ENCODE data around the gene CHAT. TPM values are rescaled to one million over a fixed set of nuclear protein-coding genes. Genes with fewer than 3 reads are reported as not detected.
A peak's percentile ranks its signal among the peaks of the same experiment; 100 is the strongest.

The CHAT gene
- polyA plus RNA-seq, 1 donor (not counting 4 experiments of a cell fraction or from before 2014, with no cell fraction given) = not detected

DNA sequence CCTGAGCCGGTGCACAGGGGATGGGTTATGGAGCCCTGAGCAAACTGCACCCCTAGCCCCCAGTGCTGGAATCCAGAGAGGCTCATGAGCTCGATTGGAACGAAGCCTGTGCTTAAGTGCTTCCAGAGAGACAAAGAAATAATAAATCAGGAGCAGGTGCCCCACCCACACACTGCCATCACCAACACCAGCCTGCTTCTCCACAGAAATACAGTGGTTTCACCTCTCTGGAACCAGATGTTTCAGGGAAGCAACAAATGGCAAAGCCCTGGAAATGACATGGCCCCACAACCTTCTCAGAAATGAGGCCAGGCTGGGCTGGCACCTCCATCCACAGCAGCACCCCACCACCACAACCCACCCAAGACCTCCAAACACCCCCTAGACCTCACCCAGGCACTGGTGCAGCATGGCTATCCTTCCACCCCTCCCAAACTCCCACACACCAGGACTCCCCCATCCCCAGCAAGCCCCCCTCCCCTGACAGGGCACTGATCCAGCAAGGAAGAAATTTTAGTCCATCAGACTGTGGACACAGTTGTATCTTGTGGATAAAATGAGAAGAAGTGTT is 7.8 kb upstream of the CHAT start:
- no peak for DNase-seq (ENCODE audit: low read depth, low spot score)
- H3K79me2 ChIP-seq (ENCODE audit: control insufficient read depth, insufficient read depth, low read length) = no peaks in the 10 kb centered on the region
- no peak overlapping the region for H3K4me3 ChIP-seq (ENCODE audit: control insufficient read depth in 2 of 3, extremely low read depth in 1 of 3, insufficient read depth in 2 of 3, low read depth in 1 of 3, low read length in 3 of 3)
- peaks cover 11% of the 10 kb centered on the region for H3K4me1 ChIP-seq (ENCODE audit: control insufficient read depth, extremely low read depth, insufficient read depth, low read length)
- H3K36me3 ChIP-seq (ENCODE audit: control insufficient read depth in 2 of 2, extremely low read depth in 1 of 2, insufficient read depth in 2 of 2, low read length in 2 of 2) = no peaks in the 10 kb centered on the region
- peaks cover 53% of the 10 kb centered on the region for H3K27me3 ChIP-seq (ENCODE audit: control insufficient read depth, extremely low read depth, insufficient read depth, low read length)
- no peak overlapping the region for H2AFZ ChIP-seq (ENCODE audit: control insufficient read depth, low read length)
- H3K9me1 ChIP-seq (ENCODE audit: control insufficient read depth, extremely low read depth, insufficient read depth, low read length) = peaks cover 2% of the 10 kb centered on the region
- H3K9me3 ChIP-seq (ENCODE audit: control insufficient read depth, low read depth, low read length) = no peaks in the 10 kb centered on the region
- dilution Hi-C loops (cut with MboI; ENCODE audit: extremely low pct_ligation_motif_present, low sequenced_read_pairs) = no loop called here
- H4K20me1 ChIP-seq (ENCODE audit: control insufficient read depth, extremely low read depth, insufficient read depth, low read length) = no peaks in the 10 kb centered on the region
- no peak overlapping the region for H3K9ac ChIP-seq (ENCODE audit: control insufficient read depth, extremely low read depth, insufficient read depth, low read length)
- TF ChIP-seq EZH2 (IDR thresholded peaks at IDR 0.05; ENCODE audit: low read length) (no peak), CTCF (optimal IDR thresholded peaks at IDR 0.05 in 1 of 3, IDR thresholded peaks at IDR 0.05 in 1 of 3, conservative IDR thresholded peaks at IDR 0.05 in 1 of 3; ENCODE audit: extremely low read depth in 1 of 3, insufficient read depth in 2 of 3, low read length in 3 of 3) (no peak)
- H3K4me2 ChIP-seq (ENCODE audit: control insufficient read depth, extremely low read depth, insufficient read depth, low read depth, low read length) = no peak overlapping the region
- no peak for FAIRE-seq
- H3K27ac ChIP-seq (ENCODE audit: control insufficient read depth, insufficient read depth, low read length) = no peak overlapping the region

- Histone ChIP-seq H3K79me2 (ENCODE audit: control insufficient read depth, insufficient read depth, low read length) (no peaks in the 10 kb centered on the region), H3K4me2 (ENCODE audit: control insufficient read depth, extremely low read depth, insufficient read depth, low read depth, low read length) (peak overlapping the region; percentile 22), H3K27ac (ENCODE audit: control insufficient read depth, insufficient read depth, low read length) (no peak overlapping the region), H4K20me1 (ENCODE audit: control insufficient read depth, extremely low read depth, insufficient read depth, low read length) (no peaks in the 10 kb centered on the region), H3K4me1 (ENCODE audit: control insufficient read depth, extremely low read depth, insufficient read depth, low read length) (peaks cover 2% of the 10 kb centered on the region), H3K36me3 (ENCODE audit: control insufficient read depth in 2 of 2, extremely low read depth in 1 of 2, insufficient read depth in 2 of 2, low read length in 2 of 2) (no peaks in the 10 kb centered on the region), H3K9me3 (ENCODE audit: control insufficient read depth, low read depth, low read length) (peaks cover 4% of the 10 kb centered on the region), H3K9me1 (ENCODE audit: control insufficient read depth, extremely low read depth, insufficient read depth, low read length) (peaks cover under 1% of the 10 kb centered on the region), H2AFZ (ENCODE audit: control insufficient read depth, low read length) (no peak overlapping the region), H3K4me3 (ENCODE audit: control insufficient read depth in 2 of 3, extremely low read depth in 1 of 3, insufficient read depth in 2 of 3, low read depth in 1 of 3, low read length in 3 of 3) (no peak overlapping the region), H3K9ac (ENCODE audit: control insufficient read depth, extremely low read depth, insufficient read depth, low read length) (no peak overlapping the region), H3K27me3 (ENCODE audit: control insufficient read depth, extremely low read depth, insufficient read depth, low read length) (peaks cover 62% of the 10 kb centered on the region)
- DNase-seq (ENCODE audit: low read depth, low spot score) = no peak
- dilution Hi-C loops (cut with MboI; ENCODE audit: extremely low pct_ligation_motif_present, low sequenced_read_pairs) = no loop called here
- FAIRE-seq = no peak
- TF ChIP-seq CTCF (optimal IDR thresholded peaks at IDR 0.05 in 1 of 3, IDR thresholded peaks at IDR 0.05 in 1 of 3, conservative IDR thresholded peaks at IDR 0.05 in 1 of 3; ENCODE audit: extremely low read depth in 1 of 3, insufficient read depth in 2 of 3, low read length in 3 of 3) = no peak
- TF ChIP-seq EZH2 (IDR thresholded peaks at IDR 0.05; ENCODE audit: low read length) = no peak
These were observed 6.8 kb upstream of the CHAT start for GRCh38 chr10:49606981-49607535.
